ENCODE data around the gene TMEM184B.

TMEM184B gene

GRCh38 chr22:38295863-38296262 lies 23.1 kb upstream of the TMEM184B start:
- Mint-ChIP-seq H3K27ac (no peak overlapping the region), H3K9me3 (no peaks in the 10 kb centered on the region), H3K36me3 (peaks cover 91% of the 10 kb centered on the region), H3K4me3 (no peak overlapping the region), H3K4me1 (no peaks in the 10 kb centered on the region)
- no peak for ATAC-seq
- DNase-seq (ENCODE audit: low spot score in 2 of 2), result no peak

- no peaks in the 10 kb centered on the region for H3K4me1 Mint-ChIP-seq
- H3K27ac Mint-ChIP-seq, result peak overlapping the region; percentile 83
- DNase-seq (ENCODE audit: low spot score in 2 of 2) (no peak), ATAC-seq (no peak)
- H3K36me3 Mint-ChIP-seq, result peaks cover 91% of the 10 kb centered on the region
- H3K4me3 Mint-ChIP-seq, result no peak overlapping the region
- no peaks in the 10 kb centered on the region for H3K9me3 Mint-ChIP-seq
Observed at GRCh38 chr22:38295339-38295738, 22.5 kb upstream of the TMEM184B start.

- H3K27ac Mint-ChIP-seq, result peak overlapping the region; percentile 85
- no peaks in the 10 kb centered on the region for H3K4me1 Mint-ChIP-seq
- H3K36me3 Mint-ChIP-seq, result peaks cover 87% of the 10 kb centered on the region
- H3K9me3 Mint-ChIP-seq, result no peaks in the 10 kb centered on the region
- ATAC-seq (no peak), DNase-seq (ENCODE audit: low spot score in 2 of 2) (no peak)
- no peak overlapping the region for H3K4me3 Mint-ChIP-seq
Observed at GRCh38 chr22:38294193-38294592, 21.4 kb upstream of the TMEM184B start.

DNA sequence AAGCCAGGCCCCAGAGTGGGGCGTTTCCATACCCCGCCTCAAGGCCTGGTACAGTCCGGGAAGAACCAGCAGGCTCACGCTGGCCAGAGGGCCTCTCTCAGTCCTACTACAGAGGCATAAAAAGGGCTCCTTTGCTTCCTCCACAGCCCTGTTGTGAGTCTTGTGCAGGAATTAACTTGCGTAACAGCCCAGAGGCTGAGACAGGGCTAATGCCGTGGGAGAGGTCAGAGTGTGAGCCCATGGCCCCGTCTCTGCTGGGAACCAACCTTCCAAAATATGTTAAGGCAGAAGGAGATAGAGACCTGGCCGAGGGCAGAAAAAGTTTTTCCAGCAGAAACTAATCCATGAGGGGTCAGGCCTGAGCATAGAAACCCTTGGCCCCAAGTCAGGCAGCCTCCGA lies 19.9 kb upstream of the TMEM184B start:
- ATAC-seq, result no peak
- Mint-ChIP-seq H3K27ac (peak overlapping the region; percentile 45), H3K9me3 (no peaks in the 10 kb centered on the region), H3K4me1 (no peaks in the 10 kb centered on the region), H3K36me3 (peaks cover 87% of the 10 kb centered on the region), H3K4me3 (no peak overlapping the region)
- no peak for DNase-seq (ENCODE audit: low spot score in 2 of 2)

GRCh38 chr22:38291201-38291777 lies 18.5 kb upstream of the TMEM184B start:
- no peak for DNase-seq (ENCODE audit: low spot score in 2 of 2)
- ATAC-seq, result no peak
- Mint-ChIP-seq H3K9me3 (no peaks in the 10 kb centered on the region), H3K4me1 (no peaks in the 10 kb centered on the region), H3K4me3 (no peak overlapping the region), H3K36me3 (peaks cover 74% of the 10 kb centered on the region), H3K27ac (peak overlapping the region; percentile 81)

DNA sequence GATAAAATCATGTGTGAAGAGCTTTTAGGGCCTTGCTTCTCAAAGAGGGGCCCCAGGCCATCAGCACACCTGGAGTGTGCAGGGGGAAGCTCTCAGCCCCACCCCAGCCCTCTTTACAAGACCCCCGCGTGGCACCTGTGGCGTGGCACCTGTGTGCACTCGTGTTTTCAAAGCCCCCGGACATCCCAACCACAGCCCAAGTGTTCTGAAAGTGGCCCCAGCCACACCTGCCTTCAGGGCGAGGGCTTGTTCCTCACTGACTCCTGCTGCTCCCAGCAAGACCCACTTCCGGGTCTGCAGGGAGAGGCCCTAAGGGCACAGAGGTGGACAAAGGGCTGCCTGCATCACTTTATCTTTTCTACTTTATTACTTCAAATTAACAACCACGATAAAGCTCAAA lies 17.5 kb upstream of the TMEM184B start:
- Mint-ChIP-seq H3K4me3 (no peak overlapping the region), H3K36me3 (peaks cover 72% of the 10 kb centered on the region), H3K27ac (peak overlapping the region; percentile 81), H3K9me3 (no peaks in the 10 kb centered on the region), H3K4me1 (no peaks in the 10 kb centered on the region)
- ATAC-seq (no peak), DNase-seq (ENCODE audit: low spot score in 2 of 2) (no peak)

- Mint-ChIP-seq H3K4me1 (no peaks in the 10 kb centered on the region), H3K4me3 (no peak overlapping the region), H3K9me3 (no peaks in the 10 kb centered on the region), H3K36me3 (peaks cover 65% of the 10 kb centered on the region), H3K27ac (peak overlapping the region; percentile 80)
- ATAC-seq (no peak), DNase-seq (ENCODE audit: low spot score in 2 of 2) (no peak)
Observed at GRCh38 chr22:38289583-38290082, 16.8 kb upstream of the TMEM184B start.

- Mint-ChIP-seq H3K4me1 (no peaks in the 10 kb centered on the region), H3K36me3 (peaks cover 40% of the 10 kb centered on the region), H3K27ac (no peak overlapping the region), H3K9me3 (no peaks in the 10 kb centered on the region), H3K4me3 (no peak overlapping the region)
- ATAC-seq, result no peak
- no peak for DNase-seq (ENCODE audit: low spot score in 2 of 2)
Observed at GRCh38 chr22:38286915-38287669, 14.3 kb upstream of the TMEM184B start.

- no peaks in the 10 kb centered on the region for H3K9me3 Mint-ChIP-seq
- H3K4me3 Mint-ChIP-seq, result no peak overlapping the region
- H3K27ac Mint-ChIP-seq, result no peak overlapping the region
- DNase-seq (ENCODE audit: low spot score in 2 of 2), result no peak
- no peak for ATAC-seq
- peaks cover 21% of the 10 kb centered on the region for H3K36me3 Mint-ChIP-seq
- H3K4me1 Mint-ChIP-seq, result no peaks in the 10 kb centered on the region
Observed at GRCh38 chr22:38285018-38285417, 12.2 kb upstream of the TMEM184B start.

DNA sequence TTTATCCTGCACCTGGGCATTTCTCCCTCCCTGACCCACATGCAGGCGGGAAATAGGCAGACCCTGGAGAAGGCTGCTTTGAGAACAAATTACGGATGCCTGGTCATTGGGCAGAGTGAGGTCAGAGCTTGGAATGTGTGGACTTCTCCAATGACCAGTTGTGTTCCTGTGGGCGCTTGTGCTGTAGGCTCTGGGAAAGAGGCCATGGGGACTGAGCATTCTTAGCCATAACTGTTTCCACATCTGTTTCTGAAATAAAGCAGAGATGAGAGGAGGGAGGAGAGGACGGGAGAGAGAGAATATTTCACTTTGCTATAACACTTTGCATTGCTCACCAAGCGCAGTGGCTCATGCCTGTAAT lies 11.2 kb upstream of the TMEM184B start:
- ATAC-seq (no peak), DNase-seq (ENCODE audit: low spot score in 2 of 2) (no peak)
- no peaks in the 10 kb centered on the region for H3K4me1 Mint-ChIP-seq
- H3K4me3 Mint-ChIP-seq, result no peak overlapping the region
- H3K36me3 Mint-ChIP-seq, result peaks cover 14% of the 10 kb centered on the region
- peak overlapping the region; percentile 46 for H3K27ac Mint-ChIP-seq
- no peaks in the 10 kb centered on the region for H3K9me3 Mint-ChIP-seq

GRCh38 chr22:38282397-38282796 lies 9.6 kb upstream of the TMEM184B start:
- Mint-ChIP-seq H3K4me3 (no peak overlapping the region), H3K9me3 (no peaks in the 10 kb centered on the region), H3K4me1 (no peaks in the 10 kb centered on the region), H3K27ac (peak overlapping the region; percentile 10), H3K36me3 (no peaks in the 10 kb centered on the region)
- DNase-seq (ENCODE audit: low spot score in 2 of 2), result no peak
- ATAC-seq, result no peak

DNA sequence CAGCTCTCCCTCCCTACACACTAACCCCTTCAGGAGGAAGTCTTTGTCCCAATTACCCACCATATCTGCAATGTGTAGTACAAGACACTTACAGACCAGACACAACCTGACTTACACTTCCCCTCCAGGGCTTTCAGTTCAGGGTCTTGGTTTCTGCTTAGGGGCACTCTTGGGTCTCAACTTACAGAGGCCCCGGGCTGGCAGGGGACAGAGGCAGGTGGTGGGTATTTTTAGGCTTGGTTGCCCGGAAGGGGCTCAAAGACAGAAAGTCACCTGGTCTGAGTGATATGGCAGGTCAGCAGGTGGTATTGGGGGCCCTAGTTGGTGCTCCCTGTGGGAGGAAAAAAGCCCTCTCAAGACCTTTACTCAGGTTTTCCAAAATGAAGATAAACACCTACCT lies 3.4 kb upstream of the TMEM184B start:
- Mint-ChIP-seq H3K4me3 (no peak overlapping the region), H3K27ac (no peak overlapping the region), H3K4me1 (peaks cover 28% of the 10 kb centered on the region), H3K36me3 (peaks cover 13% of the 10 kb centered on the region), H3K9me3 (no peaks in the 10 kb centered on the region)
- no peak for DNase-seq (ENCODE audit: low spot score in 2 of 2)
- ATAC-seq, result no peak

DNA sequence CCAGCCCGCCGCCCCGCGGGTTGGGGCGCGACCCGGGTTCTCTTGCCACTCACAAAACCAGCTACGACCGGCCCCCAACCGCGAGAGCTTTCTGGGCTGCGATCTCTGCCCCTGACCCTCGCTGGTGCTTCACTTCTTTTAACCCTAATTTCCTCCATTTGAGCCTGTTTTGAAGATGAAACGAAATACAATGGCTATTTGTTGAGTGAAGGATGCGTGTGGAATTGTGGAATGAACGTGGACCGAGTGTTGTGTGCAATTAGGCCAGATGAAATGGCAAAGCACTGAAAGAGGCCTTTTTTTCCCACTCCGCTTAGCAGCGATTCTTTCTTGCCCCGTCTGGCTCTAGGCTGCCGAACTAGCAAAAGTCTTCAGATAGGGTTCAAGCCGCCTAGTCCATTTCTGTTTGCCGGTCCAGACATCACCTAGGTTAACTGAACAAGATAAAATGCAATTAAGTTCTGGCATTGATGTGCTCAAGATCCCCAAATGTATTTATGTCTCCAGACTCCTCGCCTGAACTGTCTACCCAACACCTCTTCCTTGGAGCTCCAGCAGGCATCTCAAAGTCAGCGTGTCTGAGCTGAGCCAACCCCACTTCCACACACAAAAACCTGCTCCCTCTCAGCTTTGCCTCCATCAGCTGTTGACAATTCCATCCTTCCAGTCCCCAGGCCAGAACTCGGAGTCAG lies 471 bp upstream of the TMEM184B start:
- Mint-ChIP-seq H3K9me3 (no peaks in the 10 kb centered on the region), H3K27ac (peak overlapping the region; percentile 99), H3K4me1 (peaks cover 54% of the 10 kb centered on the region), H3K36me3 (peaks cover 13% of the 10 kb centered on the region), H3K4me3 (peak overlapping the region; percentile 83)
- ATAC-seq (no peak), DNase-seq (ENCODE audit: low spot score in 2 of 2) (no peak)

GRCh38 chr22:38271927-38272372 lies 860 bp downstream of the TMEM184B start:
- Mint-ChIP-seq H3K27ac (peak overlapping the region; percentile 88), H3K4me3 (peak overlapping the region; percentile 83), H3K9me3 (no peaks in the 10 kb centered on the region), H3K4me1 (peaks cover 65% of the 10 kb centered on the region), H3K36me3 (peaks cover 13% of the 10 kb centered on the region)
- ATAC-seq, result no peak
- DNase-seq (ENCODE audit: low spot score in 2 of 2), result no peak

DNA sequence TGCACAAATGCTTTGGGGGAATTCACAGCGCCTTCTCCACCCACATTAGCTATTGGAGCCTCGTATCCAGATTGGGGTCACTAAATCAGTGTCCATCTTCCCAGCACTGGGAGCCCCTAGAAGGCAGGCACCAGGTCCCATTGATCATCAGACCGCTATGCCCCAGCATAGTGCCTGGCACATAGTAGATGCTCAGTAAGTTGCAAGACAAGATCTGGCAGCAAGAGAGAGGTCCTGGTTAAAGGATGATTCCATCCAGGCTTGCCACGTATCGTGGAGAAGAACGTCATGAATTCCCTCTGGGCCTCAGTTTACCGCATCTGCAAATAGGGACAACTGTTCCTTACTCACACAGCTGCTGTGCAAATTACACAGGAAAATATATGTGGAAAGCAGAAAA lies 1.7 kb downstream of the TMEM184B start:
- Mint-ChIP-seq H3K4me1 (peaks cover 70% of the 10 kb centered on the region), H3K9me3 (no peaks in the 10 kb centered on the region), H3K36me3 (peaks cover 13% of the 10 kb centered on the region), H3K4me3 (peak overlapping the region; percentile 83), H3K27ac (peak overlapping the region; percentile 88)
- no peak for DNase-seq (ENCODE audit: low spot score in 2 of 2)
- ATAC-seq, result no peak

Measured in stimulated activated effector memory CD8-positive, alpha-beta T cell treated with anti-CD3 and anti-CD28 coated beads, Interleukin-12 subunit alpha, Interleukin-12 subunit beta, amount 100 ng/mL, for 72 hours (primary cell).